NCI-H1105 treated with DMSO at 0.1 percent for 48 hours (cell line): ENCODE measurements around the gene ZDHHC18.
"Not testable (repeated sequence)": the region's sequence is repeated elsewhere in the genome, so short reads cannot be mapped to it uniquely, and the experiment has no call there.

Source experiments
- DNase-seq: peaks from one replicate; lab custom pipeline; 2025; lab: John Stamatoyannopoulos, UW

ZDHHC18 gene

DNA sequence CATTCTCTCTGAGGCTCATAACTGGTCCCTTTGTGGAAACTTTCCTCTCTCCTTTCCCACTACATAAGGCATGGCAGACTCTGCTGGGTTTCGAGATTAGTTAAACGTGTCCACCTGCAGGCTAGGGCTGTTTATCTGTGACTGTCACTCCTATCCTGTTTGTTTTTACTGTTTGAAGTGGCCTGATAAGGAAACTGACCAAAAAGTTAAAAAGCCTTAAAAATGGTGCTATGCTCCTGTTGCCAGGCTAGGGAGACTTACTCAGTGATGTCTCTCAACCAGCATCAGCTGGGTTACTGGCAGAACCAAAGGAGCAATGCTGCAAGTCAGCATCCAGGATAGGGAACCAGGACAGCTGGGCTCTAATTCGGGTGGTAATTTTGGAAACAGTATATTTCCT is 34.9 kb upstream of the ZDHHC18 start:
- DNase-seq: no peak

DNA sequence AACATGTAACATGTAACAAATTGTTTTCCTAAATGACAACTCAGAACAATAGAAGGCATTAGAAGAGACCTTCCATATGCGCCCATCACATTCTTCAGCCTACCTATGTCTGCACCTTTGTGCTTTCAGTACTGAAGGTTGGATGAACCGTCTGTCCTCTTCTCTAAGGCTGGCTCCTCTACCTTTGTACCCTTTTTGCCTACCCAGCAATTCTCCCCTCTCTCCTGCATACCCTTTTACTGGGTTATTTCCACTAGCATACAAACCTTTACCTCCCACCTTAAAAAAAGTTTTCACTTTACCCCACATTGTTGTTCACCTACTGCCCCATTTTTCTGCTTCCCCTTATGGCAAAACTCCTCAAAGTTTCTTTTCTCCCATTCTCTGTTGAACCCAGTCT is 33.6 kb upstream of the ZDHHC18 start:
- no peak for DNase-seq

DNA sequence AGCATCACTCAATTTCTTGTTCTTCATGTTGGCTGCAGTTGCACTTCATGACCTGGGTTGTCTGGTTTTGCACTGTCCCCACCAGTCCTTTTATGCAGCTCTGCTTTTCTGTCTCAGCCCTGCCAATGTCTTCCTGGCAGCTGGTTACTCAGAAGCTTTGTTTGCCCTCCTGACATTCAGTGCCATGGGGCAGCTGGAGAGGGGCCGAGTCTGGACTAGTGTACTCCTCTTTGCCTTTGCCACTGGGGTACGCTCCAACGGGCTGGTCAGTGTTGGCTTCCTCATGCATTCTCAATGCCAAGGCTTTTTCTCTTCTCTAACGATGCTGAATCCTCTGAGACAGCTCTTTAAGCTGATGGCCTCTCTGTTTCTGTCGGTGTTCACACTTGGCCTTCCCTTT is 32.1 kb upstream of the ZDHHC18 start:
- no peak for DNase-seq

DNA sequence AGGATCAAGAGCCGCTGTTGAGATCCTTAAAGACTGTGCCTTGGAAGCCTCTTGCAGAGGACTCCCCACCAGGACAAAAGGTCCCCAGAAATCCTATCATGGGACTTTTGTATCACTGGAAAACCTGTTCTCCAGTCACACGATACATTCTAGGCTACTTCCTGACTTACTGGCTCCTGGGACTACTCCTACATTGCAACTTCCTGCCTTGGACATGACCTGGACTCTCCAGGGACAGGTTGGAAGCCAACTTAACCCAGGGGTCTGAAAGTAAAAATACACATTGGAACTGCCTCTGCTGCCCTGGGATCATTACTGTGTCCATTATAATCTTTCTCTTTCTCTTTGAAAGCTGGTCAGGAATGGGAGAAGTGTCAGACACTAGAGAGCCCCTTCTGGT is 28.9 kb upstream of the ZDHHC18 start:
- no peak for DNase-seq

DNA sequence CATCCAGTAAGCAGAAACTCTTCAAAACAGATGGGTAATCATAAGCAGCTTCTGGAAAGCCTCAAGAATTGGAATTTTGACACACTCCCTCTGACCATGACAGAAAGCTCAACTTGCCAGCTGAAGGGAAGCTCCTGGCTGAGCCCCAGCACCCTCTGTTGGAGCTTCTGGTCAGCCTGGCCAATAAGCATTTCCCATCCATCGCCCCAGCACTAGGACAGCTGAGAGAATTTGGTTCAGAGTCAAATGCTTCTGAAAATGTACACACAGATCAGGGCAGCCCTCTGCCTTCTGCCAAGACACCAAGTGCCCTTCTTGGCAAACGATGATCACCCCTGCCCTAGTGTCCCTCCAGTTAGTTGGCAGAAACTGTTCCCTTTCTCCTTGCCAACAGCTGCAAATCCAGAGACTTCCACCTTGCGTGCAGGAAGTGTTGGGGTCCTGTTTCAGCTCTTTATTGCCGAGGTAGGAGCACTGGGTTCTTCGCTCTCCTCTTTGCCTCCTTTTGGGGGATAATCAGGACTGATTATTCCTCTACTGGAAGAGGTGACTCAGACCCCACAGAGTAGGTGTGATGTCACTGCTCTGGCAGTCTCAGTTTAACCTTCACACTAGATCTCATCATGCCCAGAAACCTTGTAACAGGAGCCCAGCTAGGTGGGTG is 26.9 kb upstream of the ZDHHC18 start:
- DNase-seq: peak; percentile 35

DNA sequence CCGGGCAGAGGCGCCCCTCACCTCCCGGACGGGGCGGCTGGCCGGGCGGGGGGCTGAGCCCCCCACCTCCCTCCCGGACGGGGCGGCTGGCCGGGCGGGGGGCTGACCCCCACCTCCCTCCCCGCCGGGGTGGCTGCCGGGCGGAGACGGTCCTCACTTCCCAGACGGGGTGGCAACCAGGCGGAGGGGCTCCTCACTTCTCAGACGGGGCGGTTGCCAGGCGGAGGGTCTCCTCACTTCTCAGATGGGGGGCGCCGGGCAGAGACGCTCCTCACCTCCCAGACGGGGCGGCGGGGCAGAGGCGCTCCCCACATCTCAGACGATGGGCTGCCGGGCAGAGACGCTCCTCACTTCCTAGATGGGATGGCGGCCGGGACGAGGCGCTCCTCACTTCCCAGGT is 22.6 kb upstream of the ZDHHC18 start:
- not testable (repeated sequence) for DNase-seq

DNA sequence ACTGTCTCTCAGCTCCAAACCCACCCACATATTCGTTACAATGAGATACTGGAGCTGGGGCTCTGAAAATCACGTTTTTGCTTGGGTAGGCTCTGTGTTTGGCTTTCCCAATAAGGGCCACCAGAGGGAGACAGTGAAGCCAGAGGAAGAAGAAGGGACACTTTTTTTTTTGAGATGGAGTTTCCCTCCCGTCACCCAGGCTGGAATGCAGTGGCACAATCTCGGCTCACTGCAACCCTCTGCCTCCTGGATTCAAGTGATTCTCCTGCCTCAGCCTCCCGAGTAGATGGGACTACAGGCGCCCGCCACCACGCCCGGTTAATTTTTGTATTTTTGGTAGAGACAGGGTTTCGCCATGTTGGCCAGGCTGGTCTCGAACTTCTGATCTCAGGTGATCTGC is 16.4 kb upstream of the ZDHHC18 start:
- DNase-seq: peak; percentile 53

DNA sequence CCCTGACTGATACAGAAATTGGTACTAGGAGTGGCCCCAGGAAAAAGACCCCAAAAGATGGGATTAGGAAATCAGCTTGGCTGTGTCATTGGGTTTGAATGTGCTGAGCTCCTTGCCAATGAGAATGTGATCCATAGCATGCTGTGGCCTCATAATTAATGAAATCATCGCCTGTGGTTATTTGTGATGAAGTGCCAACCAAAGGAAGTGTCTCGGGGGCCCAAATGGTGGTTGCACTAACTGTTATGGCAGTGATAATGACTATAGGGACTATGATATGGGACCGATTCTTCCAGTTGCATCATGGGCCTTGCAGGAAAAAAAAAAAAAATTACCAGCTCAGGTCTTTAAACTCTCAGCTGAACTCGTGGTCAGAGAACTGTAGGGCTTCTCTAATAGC is 15.4 kb upstream of the ZDHHC18 start:
- DNase-seq: no peak

DNA sequence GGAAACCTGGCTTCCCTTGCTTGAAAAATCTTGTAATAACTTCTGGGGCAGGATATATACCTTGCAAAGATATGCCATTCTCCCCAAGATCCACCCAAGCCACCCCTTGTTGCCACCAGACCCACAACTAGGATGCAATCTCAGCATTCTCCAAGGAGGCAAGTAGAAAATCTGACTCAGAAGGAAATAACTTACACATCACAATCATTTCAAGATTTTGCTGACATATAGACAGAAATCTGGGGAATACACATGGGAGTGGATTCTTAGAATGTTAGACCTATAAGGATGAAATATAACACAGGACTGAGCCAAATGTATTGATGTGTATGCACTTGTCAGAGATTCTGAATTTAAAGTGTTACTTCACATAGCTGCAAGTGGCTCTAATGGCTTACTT is 14.8 kb upstream of the ZDHHC18 start:
- no peak for DNase-seq

DNA sequence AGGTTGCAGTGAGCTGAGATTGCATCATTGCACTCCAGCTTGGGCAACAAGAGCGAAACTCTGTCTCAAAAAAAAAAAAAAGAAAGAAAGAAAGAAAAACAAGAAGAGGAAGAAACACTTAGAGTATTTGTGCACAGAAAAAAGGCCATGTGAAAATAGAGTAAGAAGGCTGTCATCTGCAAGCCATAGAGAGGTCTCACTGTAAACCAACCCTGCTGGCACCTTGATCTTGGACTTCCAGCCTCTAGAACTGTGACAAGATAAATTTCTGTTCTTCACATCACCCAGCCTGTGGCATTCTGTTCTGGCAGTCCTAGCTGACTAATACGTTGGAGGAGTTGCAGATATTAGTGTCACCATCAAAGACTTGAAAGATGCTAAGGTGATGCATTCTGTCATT is 12.1 kb upstream of the ZDHHC18 start:
- no peak for DNase-seq

DNA sequence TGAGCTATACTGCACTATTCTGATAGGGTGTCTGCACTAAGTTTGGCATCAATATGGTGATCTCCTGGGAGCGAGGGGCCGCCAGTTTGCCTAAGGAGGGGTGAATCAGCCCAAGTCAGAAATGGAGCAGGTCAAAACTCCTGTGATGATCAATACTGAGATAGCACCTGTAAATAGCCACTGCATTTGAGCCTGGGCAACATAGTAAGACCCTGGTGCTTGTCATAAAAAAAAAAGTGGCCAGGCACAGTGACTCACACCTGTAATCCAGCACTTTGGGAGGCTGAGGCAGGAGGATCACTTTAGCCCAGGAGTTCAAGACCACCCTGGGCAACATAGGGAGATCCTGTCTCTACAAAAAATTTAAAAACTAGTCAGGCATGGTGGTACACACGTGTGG is 11.6 kb upstream of the ZDHHC18 start:
- DNase-seq: no peak

DNA sequence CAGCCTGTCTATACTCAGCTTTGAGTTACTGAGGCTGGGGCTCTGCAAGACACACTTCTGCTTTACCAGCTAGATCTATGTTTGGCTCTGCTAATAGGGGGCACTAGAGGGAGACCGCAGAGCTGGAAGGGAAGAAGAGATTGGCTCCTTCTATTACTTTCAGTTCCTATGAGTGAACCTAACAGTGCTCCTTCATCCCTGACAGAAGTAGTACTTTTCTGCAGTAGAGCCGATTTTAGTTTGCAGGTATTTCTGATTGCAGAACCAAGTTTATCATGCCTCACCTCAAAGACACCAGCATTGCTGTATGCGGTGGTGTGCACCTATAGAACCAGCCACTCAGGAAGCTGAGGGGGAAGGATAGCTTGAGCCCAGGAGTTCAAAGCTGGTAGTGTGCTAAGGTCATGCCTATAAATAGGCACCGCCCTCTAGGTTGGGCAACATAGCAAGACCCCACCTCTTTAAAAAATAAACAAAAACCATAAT is 5.7 kb upstream of the ZDHHC18 start:
- DNase-seq: no peak

DNA sequence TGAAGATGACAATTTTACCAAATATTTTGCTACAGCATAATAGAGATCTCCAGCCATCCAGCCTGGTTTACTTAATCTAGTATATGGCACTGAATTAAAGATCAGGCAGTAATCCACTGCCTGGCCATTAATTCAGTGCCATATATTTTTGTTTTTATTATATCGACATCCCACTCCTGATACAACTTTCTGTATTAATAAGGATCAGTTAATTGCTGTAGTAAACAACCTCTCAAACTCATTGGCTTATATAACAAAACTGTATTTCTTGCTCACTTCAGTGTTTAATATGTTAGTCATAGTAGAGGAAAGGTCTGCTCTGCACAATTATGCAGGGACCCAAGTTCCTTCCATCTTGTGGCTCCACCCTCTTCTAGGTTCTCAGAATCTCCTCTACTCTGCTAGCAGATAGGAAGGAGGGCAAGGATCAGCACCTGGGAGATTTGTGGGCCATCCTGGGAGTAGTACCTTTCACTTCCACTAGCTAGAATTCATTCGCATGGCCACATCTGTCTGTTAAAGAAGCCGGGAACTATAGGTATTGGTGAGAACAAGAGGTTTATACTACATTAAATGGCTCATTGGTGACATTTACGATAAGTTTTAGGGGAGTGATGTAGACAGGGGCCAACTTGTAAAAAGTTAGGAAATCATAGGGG is 3.6 kb upstream of the ZDHHC18 start:
- no peak for DNase-seq

DNA sequence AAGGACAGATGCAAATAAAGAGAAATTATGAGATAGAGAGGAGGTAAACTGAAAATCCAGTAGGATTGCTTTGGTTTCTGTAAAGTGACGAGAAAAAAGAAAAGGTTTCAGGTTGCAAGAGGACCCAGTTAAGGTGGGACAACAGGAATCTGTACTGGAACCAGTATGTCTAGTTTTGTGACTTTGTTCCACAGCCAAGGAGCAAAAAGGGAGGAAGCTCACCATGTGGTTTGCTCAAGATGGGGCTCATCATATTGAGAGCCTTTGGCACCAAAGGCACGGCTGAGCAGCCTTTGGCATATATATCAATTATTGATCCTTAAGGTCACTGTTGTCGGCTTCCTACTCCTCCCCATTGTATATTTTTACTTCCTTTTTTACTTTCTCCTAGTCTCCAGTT is 1.8 kb upstream of the ZDHHC18 start:
- no peak for DNase-seq

DNA sequence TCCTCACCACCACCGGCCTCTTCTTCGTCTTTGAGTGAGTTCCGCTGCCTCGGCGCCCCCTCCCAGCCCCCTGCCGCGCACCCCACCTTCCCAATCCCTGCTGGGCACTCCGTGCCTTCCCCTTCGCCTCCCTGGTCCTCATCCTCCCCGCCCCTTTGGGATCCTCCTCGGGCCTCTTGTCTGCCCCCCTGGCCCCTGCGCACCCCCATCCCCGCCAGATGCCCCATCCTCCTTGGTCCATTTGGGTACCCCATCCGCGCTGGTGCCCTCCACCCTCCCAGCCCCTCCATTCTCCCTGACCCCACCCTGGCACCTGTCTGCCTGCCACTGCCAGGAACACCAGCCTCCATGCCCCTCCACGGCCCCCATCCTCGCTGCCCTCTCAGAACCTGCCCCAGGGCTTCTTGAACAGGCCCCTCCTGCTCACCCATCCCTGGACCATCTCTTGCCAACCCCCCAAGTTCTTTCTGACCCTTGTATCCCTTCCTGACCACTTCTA is 667 bp downstream of the ZDHHC18 start:
- no peak for DNase-seq

DNA sequence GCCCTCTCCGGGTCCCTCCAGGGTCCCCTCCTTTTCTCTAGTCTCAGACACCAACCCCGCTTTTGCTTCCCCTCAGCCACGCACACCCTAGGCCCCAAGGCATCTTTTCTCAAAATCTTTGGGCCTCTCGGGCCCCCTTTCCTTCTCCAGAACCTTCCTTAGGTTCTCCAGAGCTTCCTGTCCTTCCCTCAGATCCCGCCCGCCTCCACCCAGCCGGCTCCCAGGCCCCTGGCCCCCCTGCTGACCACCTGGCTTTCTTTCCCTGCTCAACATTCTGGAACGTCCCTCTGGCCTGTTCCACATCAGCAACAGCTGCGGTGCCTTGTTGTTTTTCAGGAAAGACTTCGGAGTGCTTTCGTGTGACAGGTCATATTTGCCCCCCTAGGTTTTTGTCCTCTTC is 1.2 kb downstream of the ZDHHC18 start:
- DNase-seq: no peak

DNA sequence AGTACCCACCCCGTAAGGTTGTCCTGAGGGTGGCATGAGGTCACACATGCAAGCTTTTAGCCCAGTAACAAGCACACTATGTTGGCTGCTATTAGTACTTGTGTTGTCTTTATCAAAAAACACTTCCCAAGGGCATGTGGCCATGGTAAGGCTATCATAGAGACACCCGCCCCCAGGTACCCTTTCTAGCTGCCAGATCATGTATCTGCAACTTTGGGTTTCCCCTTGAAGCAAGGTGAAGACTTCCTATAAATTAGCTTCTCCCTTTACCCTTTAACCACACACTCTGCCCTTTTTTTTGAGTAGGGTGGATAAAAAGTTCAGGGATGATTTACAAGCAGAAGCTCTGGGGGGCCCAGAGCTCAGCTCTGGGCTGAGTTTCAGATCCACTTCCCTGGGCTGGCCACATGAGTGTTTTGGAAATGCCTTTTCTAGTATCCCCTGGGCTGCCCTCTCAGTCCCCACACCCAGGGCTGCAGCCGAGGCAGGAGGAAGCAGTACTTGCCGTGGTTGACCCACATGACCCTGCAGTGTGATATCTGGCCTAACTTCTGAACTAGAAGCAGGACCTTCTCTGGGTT is 2.0 kb downstream of the ZDHHC18 start:
- no peak for DNase-seq

DNA sequence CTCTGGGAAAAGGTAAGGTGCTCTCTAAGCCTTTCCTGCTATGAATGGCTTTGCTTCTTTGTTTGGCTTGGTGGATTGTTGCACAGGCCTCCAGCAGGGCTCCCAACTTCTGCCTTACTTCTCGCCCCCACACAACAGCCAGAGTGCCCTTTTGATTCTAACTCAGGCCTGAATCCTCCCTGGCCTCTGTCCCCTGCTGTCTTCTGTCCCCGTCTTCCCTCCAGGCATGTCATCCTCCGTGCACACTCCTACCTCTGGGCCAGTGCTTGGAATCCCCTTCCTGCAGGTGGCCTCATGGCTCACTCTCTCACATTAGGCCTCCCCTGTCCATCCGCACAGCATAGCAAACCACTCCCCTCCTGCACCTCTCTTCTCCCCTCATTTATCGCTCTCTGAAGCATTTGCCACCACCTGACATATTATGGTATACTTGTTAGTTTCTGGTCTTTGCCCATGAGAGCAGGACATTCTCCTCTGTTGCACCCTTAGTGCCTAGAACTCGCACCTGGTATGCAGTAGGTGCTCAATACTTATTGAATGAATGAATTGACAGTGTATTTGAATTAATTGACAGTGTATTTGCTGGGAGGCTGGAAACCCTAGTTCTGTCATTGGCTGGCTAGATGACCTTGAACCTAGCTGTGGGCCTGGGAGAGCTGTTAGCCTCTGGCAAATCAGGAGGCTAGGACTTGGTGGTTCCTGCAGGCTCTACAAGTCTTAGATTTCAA is 2.9 kb downstream of the ZDHHC18 start:
- DNase-seq: no peak

DNA sequence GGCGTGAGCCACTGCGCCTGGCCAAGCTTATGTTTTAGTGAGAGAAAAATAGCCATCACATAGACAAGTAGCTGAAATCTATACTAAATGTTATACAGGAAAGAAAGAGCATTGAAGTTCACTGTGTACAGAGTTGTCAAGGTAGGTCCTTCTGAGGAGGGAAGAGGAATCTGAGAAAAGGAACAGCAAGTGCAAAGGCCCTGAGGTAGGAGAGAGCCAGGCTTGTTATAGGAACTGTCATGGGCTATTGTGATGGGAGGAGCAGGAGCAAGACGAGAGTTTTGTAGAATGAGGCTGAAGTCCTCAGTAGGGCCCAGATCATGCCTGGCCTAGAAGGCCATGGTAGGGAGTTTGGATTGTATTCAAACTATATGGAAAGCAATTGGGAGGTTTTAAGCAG is 4.6 kb downstream of the ZDHHC18 start:
- no peak for DNase-seq

DNA sequence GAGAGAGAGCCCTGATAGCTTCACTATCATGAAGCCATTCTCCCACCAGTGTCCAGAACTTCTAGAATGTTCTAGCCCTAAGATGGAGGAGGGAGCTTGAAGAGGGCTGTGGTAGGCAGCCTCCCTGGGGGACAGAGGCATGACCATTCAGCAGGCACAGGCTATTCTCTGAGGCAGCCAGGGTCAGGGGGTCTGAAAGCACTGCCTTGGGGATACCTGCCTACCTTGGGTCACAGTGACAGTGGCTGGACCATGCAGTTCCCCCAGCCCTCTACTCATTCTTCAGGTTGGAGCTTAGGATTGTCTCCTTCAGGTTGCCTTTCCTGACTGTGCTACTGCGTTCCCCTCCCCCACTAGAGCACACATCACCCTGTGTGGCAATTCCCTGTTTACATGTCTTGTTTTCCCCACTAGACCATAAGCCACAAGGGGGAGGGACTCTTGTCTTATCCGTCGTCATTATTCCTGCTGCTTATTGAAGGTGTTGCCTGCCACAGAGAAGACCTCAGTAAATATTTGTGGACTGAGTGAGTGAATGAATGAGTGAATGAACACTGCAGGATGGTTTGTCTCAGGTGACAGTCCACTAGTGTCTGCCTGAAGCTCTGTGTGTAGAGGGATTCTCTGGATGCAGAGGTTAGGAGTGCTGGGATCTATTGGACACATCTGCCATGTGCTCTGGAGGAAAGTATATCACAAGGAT is 5.2 kb downstream of the ZDHHC18 start:
- no peak for DNase-seq

DNA sequence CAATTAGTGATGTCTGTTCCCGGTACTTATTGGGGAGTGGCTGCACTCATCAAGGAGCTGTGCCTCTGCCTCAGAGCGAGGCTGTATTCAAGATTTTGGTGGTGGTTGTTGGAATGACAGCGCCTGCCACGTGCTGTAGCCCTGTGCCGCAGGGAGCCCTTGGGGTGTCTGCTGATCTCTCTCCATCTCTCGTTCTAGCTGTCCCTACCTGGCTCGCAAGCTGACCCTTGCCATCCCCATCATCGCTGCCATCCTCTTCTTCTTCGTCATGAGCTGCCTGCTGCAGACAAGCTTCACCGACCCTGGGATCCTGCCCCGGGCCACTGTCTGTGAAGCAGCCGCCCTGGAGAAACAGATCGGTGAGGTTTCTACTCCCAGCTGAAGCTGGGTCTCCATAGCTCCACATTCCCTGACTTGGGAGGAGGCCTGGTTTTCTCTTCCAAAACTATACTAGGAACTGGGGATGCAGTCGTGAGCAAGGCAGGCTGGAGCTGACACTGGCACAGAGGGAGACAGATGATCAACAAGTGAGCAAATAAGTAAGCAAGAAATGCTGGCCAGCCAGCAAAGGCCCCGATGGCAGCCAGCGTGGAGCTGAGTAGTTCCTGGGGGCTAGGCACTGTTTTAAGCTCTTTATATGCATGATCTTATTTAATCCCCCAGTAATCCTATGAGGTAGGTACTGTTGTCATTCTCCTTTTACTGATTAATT is 5.9 kb downstream of the ZDHHC18 start:
- no peak for DNase-seq
